ENCODE measurements around the gene ANKRD40CL. TPM values are rescaled to one million over a fixed set of nuclear protein-coding genes. Genes with fewer than 3 reads are reported as not detected.
A peak's percentile ranks its signal among the peaks of the same experiment; 100 is the strongest.

ANKRD40CL gene
- total RNA-seq, 5 donors from 2014 or later (not counting 1 experiment from before 2014, with no cell fraction given) = not detected

- peaks cover 51% of the 10 kb centered on the region for H3K36me3 Mint-ChIP-seq
- POLR2A ChIA-PET = interaction anchor here in 1 of 2 donors (0.6 kb wide), 1 partner anchor 9 kb away, joined by 6 read pairs; no protein-coding TSS in a partner anchor
Measured at GRCh38 chr17:50739098-50739497, 28.2 kb downstream of the ANKRD40CL start.

GRCh38 chr17:50737118-50737698 is 30.1 kb downstream of the ANKRD40CL start:
- H3K27me3 Mint-ChIP-seq = no peaks in the 10 kb centered on the region
- no peaks in the 10 kb centered on the region for H3K9me3 Mint-ChIP-seq
- ChIA-PET CTCF (no interaction called here), POLR2A (no interaction called here)
- H3K36me3 Mint-ChIP-seq = peaks cover 40% of the 10 kb centered on the region
- no peak for ATAC-seq (replicated peaks in 1 of 4)
- Histone ChIP-seq H3K4me3 (ENCODE audit: control insufficient read depth in 1 of 2, extremely low read depth in 1 of 2, low read length in 1 of 2) (no peak overlapping the region), H3K36me3 (ENCODE audit: control insufficient read depth in 2 of 2, extremely low read depth in 1 of 2, insufficient read depth in 1 of 2, low read length in 1 of 2) (peaks cover 5 to 44% of the 10 kb centered on the region in 2 donors), H3K4me1 (ENCODE audit: control insufficient read depth in 1 of 2, extremely low read depth in 1 of 2, insufficient read depth in 2 of 2, low read length in 2 of 2) (peaks cover 0 to 23% of the 10 kb centered on the region in 2 experiments), H3K27ac (ENCODE audit: low read length) (no peak overlapping the region), H3K27me3 (replicated peaks in 1 of 2; ENCODE audit: control insufficient read depth in 2 of 2, extremely low read depth in 1 of 2, insufficient read depth in 2 of 2, low read length in 1 of 2) (no peaks in the 10 kb centered on the region), H3K9me3 (no peaks in the 10 kb centered on the region)
- DNase-seq = no peak
- no peak overlapping the region for H3K4me3 Mint-ChIP-seq
- WGBS (ENCODE audit: insufficient coverage) = 95% methylated on average over 2 of the region's 2 CpGs
- no peak overlapping the region for H3K27ac Mint-ChIP-seq
- H3K4me1 Mint-ChIP-seq = peaks cover 48 to 56% (median 51%) of the 10 kb centered on the region in 3 donors

More at GRCh38 chr17:50739098-50739497, 28.2 kb downstream of the ANKRD40CL start:
- ATAC-seq (replicated peaks in 1 of 4) = no peak
- Mint-ChIP-seq H3K9me3 (no peaks in the 10 kb centered on the region), H3K27ac (no peak overlapping the region), H3K27me3 (no peaks in the 10 kb centered on the region), H3K4me1 (peaks cover 40 to 50% (median 42%) of the 10 kb centered on the region in 3 donors), H3K4me3 (no peak overlapping the region)
- Histone ChIP-seq H3K4me1 (ENCODE audit: control insufficient read depth in 1 of 2, extremely low read depth in 1 of 2, insufficient read depth in 2 of 2, low read length in 2 of 2) (peaks cover 0 to 16% of the 10 kb centered on the region in 2 experiments), H3K36me3 (ENCODE audit: control insufficient read depth in 2 of 2, extremely low read depth in 1 of 2, insufficient read depth in 1 of 2, low read length in 1 of 2) (peaks cover 5 to 59% of the 10 kb centered on the region in 2 donors), H3K4me3 (ENCODE audit: control insufficient read depth in 1 of 2, extremely low read depth in 1 of 2, low read length in 1 of 2) (no peak overlapping the region), H3K9me3 (no peaks in the 10 kb centered on the region), H3K27ac (ENCODE audit: low read length) (no peak overlapping the region), H3K27me3 (replicated peaks in 1 of 2; ENCODE audit: control insufficient read depth in 2 of 2, extremely low read depth in 1 of 2, insufficient read depth in 2 of 2, low read length in 1 of 2) (no peaks in the 10 kb centered on the region)
- CTCF ChIA-PET = no interaction called here
- WGBS (ENCODE audit: insufficient coverage) = no CpG with 5 or more reads among the region's 2 CpGs
- DNase-seq = no peak

- no CpG with 5 or more reads among the region's 3 CpGs for WGBS (ENCODE audit: insufficient coverage)
- peak overlapping the region in 1 of 2 donors; percentile 16 for H3K27ac Mint-ChIP-seq
- H3K4me1 ChIP-seq (ENCODE audit: control insufficient read depth in 1 of 2, extremely low read depth in 1 of 2, insufficient read depth in 2 of 2, low read length in 2 of 2) = peaks cover 0 to 39% of the 10 kb centered on the region in 2 experiments
- peaks cover 27% of the 10 kb centered on the region for H3K36me3 Mint-ChIP-seq
- no peaks in the 10 kb centered on the region for H3K27me3 ChIP-seq (replicated peaks in 1 of 2; ENCODE audit: control insufficient read depth in 2 of 2, extremely low read depth in 1 of 2, insufficient read depth in 2 of 2, low read length in 1 of 2)
- H3K36me3 ChIP-seq (ENCODE audit: control insufficient read depth in 2 of 2, extremely low read depth in 1 of 2, insufficient read depth in 1 of 2, low read length in 1 of 2) = peaks cover 0 to 26% of the 10 kb centered on the region in 2 donors
- no peak overlapping the region for H3K4me3 ChIP-seq (ENCODE audit: control insufficient read depth in 1 of 2, extremely low read depth in 1 of 2, low read length in 1 of 2)
- no peaks in the 10 kb centered on the region for H3K27me3 Mint-ChIP-seq
- peaks cover 66 to 73% (median 70%) of the 10 kb centered on the region in 3 donors for H3K4me1 Mint-ChIP-seq
- no peak overlapping the region for H3K27ac ChIP-seq (ENCODE audit: low read length)
- H3K9me3 Mint-ChIP-seq = no peaks in the 10 kb centered on the region
- no peak overlapping the region for H3K4me3 Mint-ChIP-seq
- ChIA-PET CTCF (no interaction called here), POLR2A (interaction anchor here in 1 of 2 donors (0.5 kb wide), 1 partner anchor 18 kb away, joined by 5 read pairs; no protein-coding TSS in a partner anchor)
- no peak for DNase-seq
- no peak for ATAC-seq (replicated peaks in 1 of 4)
- H3K9me3 ChIP-seq = no peaks in the 10 kb centered on the region
Measured at GRCh38 chr17:50735287-50735686, 32.0 kb downstream of the ANKRD40CL start.

GRCh38 chr17:50731575-50732460 is 35.5 kb downstream of the ANKRD40CL start:
- peaks cover 2 to 61% of the 10 kb centered on the region in 2 experiments for H3K4me1 ChIP-seq (ENCODE audit: control insufficient read depth in 1 of 2, extremely low read depth in 1 of 2, insufficient read depth in 2 of 2, low read length in 2 of 2)
- Mint-ChIP-seq H3K4me1 (peaks cover 74 to 78% (median 77%) of the 10 kb centered on the region in 3 donors), H3K36me3 (peaks cover 7% of the 10 kb centered on the region), H3K9me3 (no peaks in the 10 kb centered on the region), H3K27me3 (no peaks in the 10 kb centered on the region), H3K27ac (peak overlapping the region; percentile 2 to 37), H3K4me3 (peak overlapping the region in 1 of 3 donors; percentile 19)
- ChIA-PET CTCF (interaction anchor here in 1 of 2 donors (0.6 to 0.8 kb wide), 2 partner anchors 20 to 25 kb away, joined by 3 read pairs; no protein-coding TSS in a partner anchor), POLR2A (no interaction called here)
- DNase-seq = peak in 1 of 35 experiments; percentile 33
- H3K27me3 ChIP-seq (replicated peaks in 1 of 2; ENCODE audit: control insufficient read depth in 2 of 2, extremely low read depth in 1 of 2, insufficient read depth in 2 of 2, low read length in 1 of 2) = no peaks in the 10 kb centered on the region
- H3K9me3 ChIP-seq = no peaks in the 10 kb centered on the region
- H3K27ac ChIP-seq (ENCODE audit: low read length) = peak overlapping the region; percentile 16
- no peak for ATAC-seq (replicated peaks in 1 of 4)
- no peak overlapping the region for H3K4me3 ChIP-seq (ENCODE audit: control insufficient read depth in 1 of 2, extremely low read depth in 1 of 2, low read length in 1 of 2)
- WGBS (ENCODE audit: insufficient coverage) = 85% methylated on average over 4 of the region's 7 CpGs
- H3K36me3 ChIP-seq (ENCODE audit: control insufficient read depth in 2 of 2, extremely low read depth in 1 of 2, insufficient read depth in 1 of 2, low read length in 1 of 2) = no peaks in the 10 kb centered on the region

GRCh38 chr17:50728881-50729765 is 38.2 kb downstream of the ANKRD40CL start:
- Histone ChIP-seq H3K27me3 (replicated peaks in 1 of 2; ENCODE audit: control insufficient read depth in 2 of 2, extremely low read depth in 1 of 2, insufficient read depth in 2 of 2, low read length in 1 of 2) (no peaks in the 10 kb centered on the region), H3K27ac (ENCODE audit: low read length) (no peak overlapping the region), H3K4me3 (ENCODE audit: control insufficient read depth in 1 of 2, extremely low read depth in 1 of 2, low read length in 1 of 2) (no peak overlapping the region), H3K36me3 (ENCODE audit: control insufficient read depth in 2 of 2, extremely low read depth in 1 of 2, insufficient read depth in 1 of 2, low read length in 1 of 2) (peaks cover 0 to 2% of the 10 kb centered on the region in 2 donors), H3K4me1 (ENCODE audit: control insufficient read depth in 1 of 2, extremely low read depth in 1 of 2, insufficient read depth in 2 of 2, low read length in 2 of 2) (peaks cover 10 to 66% of the 10 kb centered on the region in 2 experiments), H3K9me3 (no peaks in the 10 kb centered on the region)
- DNase-seq (no peak), ATAC-seq (replicated peaks in 1 of 4) (no peak)
- Mint-ChIP-seq H3K27ac (no peak overlapping the region), H3K4me3 (peak overlapping the region in 1 of 3 donors; percentile 28), H3K36me3 (peaks cover 7% of the 10 kb centered on the region), H3K27me3 (no peaks in the 10 kb centered on the region), H3K4me1 (peaks cover 66 to 75% (median 73%) of the 10 kb centered on the region in 3 donors), H3K9me3 (no peaks in the 10 kb centered on the region)
- ChIA-PET CTCF (no interaction called here), POLR2A (no interaction called here)
- WGBS (ENCODE audit: insufficient coverage) = no CpG with 5 or more reads among the region's 5 CpGs

Data from T-cell (primary cell).